ENCODE measurements around the gene HMSD. TPM values are rescaled to one million over a fixed set of nuclear protein-coding genes. Genes with fewer than 3 reads are reported as not detected.

The HMSD gene
- total RNA-seq, 1 donor from 2014 or later: not detected

DNA sequence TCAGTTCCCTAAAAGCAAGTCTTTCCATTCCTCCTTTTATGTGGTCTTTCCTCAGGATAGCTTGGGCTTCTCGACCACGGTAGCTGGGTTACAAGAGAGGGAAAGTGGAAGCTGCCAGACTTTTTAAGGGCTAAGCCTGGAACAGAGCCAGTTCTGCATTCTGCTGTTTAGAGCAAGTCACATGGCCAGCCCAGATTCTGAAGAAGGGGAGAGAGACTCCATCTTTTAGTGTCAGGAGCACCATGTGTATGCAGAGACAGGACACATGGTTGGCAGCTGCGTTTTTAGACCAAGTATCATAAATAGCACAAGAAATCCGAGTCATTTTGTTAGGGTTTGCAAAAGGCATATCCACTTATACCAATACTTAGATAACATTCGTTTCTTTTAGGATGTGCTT is 4.7 kb downstream of the HMSD start:
- FAIRE-seq (no peak), DNase-seq (ENCODE audit: low spot score in 2 of 2) (no peak)

DNA sequence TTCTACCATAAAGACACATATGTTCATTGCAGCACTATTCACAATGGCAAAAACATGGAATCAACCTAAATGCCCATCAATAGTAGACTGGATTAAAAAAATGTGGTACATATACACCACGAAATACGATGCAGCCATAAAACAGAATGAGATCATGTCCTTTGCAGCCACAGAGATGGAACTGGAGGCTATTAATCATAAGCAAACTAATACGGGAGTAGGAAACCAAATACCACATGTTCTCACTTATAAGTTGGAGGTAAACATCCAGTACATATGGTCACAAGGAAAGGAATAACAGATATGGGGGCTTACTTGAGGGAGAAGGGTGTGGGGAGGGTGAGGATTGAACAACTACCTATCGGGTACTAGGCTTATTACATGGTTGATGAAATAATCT is 7.7 kb downstream of the HMSD start:
- FAIRE-seq (no peak), DNase-seq (ENCODE audit: low spot score in 2 of 2) (no peak)

DNA sequence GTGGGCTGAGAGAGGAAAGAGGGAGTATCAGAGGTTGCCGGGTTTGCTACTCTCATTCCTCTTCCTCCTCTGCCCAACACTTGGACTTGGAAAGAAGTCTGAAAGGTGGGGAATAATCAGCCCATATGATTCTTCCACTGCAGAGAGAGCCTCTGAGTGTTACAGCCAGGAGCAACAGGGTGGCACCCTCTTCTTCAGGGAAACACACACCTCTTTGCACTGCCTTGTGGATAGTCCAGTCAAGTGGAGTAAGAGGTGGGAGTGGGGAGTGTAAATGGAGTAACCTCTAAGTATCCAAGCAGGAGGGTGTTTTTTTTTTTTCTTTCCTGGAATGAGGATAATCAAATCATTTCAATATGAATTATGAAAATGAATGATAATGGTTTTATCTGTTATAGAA is 11.8 kb downstream of the HMSD start:
- DNase-seq (ENCODE audit: low spot score in 2 of 2) (no peak), FAIRE-seq (no peak)

DNA sequence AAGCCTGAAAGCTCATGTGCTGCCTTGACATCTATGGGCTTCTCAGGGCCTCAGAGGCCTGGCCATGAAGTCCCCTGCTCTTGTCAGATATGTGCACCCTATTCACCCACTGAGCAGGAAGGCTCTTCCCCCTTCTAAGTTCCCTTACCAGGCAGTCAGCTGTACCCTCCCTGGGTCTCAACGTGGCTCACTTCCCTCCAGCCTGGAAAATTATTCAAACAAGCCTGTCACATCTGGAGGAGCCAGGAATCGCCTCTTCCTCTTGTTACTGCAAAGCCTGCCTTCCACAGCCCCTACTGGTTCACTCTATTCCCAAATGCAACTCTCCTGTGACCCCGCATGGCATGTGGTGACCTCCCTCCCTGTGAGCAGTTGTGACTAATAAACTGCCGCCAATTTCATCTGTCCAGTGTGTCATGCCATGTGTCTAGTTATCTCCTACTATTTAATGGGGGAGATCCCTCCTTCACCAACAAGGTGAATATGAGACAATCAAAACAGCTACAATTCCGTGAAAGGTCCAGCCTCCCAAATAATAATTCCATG is 12.4 kb downstream of the HMSD start:
- DNase-seq (ENCODE audit: low spot score in 2 of 2): no peak
- no peak for FAIRE-seq

DNA sequence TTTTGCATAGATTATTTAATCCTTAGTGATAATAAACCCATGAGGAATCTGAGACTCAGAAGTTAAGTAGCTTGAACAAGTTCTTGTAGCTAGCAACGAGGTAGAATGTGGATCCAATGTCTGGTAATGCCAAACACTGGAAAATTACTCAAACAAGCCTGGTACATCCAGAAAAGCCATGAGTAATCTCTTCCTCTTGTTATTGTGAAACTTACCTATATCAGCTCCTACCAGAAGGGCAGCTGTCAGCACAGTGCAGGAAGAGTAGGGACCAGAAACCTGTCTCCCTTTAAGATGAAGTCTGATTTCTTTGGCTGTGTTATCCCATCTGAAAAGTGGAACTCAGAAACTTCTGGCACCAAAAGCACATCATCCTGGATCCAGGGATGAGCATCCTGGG is 13.0 kb downstream of the HMSD start:
- no peak for DNase-seq (ENCODE audit: low spot score in 2 of 2)
- no peak for FAIRE-seq

DNA sequence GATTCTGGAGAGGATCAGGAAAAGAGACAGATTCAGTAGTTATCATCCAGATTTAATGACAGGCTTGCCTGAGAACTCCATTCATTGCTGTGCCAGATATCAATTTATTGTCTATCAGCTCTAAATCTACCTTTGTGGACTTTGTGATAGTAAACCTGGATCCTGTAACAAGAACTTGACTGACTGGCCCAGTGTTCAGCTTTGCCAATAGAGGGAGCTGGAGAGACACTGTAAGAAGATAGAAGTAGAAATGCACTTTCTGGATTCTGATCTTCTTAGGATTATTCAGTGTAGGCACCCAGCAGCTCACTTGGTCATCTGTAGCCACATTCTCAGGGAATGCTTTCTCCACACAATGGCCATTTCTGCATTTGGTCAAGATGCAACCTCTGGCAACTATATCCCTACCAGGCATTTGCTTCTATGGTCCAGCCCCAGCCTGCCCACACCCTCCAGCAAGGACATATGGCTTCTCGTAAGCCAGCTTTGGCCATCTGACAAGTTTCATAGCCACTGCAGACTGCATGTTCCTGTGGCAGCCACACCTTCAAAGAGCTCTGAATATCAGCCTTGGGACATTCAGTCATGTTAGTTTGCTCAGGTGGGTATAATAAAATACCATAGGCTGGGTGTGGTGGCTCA is 14.6 kb downstream of the HMSD start:
- no peak for FAIRE-seq
- no peak for DNase-seq (ENCODE audit: low spot score in 2 of 2)

DNA sequence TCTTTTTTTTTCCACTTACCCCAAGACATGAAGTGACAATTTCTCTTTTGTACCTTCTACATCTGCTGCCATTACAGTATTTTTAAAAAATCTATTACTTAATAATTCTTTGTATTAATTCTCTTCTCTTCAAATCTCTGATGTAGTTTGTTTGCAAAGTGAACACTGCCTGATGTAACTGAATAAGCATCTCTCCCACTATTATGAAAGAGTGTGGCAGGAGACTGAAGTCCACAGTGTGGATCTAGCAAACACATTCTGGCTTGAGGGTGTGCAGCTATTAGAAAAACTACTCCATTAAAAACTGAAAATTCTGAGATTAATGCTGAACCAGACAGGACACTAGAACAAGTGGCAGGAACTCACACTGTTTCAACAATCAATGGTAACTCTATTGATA is 15.8 kb downstream of the HMSD start:
- no peak for DNase-seq (ENCODE audit: low spot score in 2 of 2)
- no peak for FAIRE-seq

DNA sequence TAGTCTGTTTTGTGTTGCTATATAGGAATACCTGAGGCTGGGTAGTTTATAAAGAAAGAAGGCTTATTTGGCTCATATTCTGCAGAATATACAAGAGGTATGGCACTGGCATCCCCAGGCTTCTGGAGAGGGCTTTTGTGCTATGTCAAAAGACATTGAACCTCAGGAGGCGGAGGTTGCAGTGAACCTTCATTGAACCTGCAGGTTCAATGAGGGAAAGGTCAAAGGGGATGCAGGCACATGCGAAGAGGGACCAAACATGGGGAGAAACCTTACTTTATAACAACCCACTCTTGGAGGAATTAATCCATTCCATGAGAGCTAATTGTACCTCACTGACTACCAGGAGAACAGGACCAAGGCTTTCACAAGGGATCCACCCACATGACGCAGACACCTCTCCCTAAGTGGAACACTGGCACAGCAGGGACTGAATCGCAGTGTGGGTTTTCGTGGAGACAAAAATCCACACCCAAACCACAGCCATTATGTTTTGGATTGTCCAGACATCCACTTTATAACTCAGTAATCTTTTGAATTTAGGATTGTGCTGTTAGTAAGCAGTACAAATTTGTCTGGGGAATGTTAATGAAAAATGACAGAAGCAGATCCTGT is 16.7 kb downstream of the HMSD start:
- DNase-seq (ENCODE audit: low spot score in 2 of 2): no peak
- FAIRE-seq: no peak

DNA sequence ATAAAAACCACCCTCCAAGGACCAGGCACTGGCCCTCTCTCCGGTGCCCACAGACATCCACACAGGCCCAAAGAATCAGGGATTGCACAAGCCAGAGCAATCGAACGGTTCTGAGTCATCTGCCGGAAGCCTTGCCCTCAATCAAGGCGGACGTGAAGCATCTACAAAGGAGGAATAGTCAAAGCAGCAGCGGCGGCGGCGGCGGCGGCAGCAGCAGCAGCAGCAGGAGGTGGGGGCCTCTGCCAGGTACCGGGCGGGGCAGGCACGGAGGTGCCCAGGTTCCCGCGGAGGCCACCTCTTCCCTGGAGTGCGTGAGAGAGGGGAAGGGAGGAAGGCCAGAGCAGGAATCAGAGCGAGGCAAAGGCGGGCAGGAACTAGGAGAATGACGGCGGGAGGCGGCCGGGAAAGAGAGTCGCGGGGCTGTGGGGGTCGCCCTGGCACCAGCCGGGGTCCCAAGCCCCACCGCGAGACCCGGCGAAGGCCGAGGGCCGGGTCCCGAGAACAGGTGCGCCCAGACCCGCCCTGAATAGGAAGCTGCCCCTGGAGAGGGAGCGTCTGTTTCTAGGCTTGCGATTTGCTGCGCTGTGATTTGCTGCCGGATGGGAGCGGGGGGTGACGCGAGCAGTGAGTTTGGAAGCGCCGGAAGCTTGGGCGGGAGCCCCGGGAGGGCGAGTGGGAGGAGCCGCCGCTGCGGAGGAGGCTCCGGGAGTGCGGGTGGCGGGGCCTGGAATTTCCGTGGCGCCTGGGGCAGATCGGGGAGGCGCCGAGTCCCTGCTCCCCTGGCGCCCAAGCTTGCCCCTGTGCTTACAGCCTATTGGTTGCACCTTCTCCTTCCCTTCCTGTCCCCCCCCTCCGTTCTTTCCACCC is 21.1 kb downstream of the HMSD start, which contains the start of gene SERPINB8:
Gene SERPINB8 (plus strand): TSS at position 140 of the 867 bp plus-strand sequence. CDS start 8,228 bp downstream, outside the sequence.
- DNase-seq (ENCODE audit: low spot score in 2 of 2) (peak; percentile 78 to 81), FAIRE-seq (no peak)

DNA sequence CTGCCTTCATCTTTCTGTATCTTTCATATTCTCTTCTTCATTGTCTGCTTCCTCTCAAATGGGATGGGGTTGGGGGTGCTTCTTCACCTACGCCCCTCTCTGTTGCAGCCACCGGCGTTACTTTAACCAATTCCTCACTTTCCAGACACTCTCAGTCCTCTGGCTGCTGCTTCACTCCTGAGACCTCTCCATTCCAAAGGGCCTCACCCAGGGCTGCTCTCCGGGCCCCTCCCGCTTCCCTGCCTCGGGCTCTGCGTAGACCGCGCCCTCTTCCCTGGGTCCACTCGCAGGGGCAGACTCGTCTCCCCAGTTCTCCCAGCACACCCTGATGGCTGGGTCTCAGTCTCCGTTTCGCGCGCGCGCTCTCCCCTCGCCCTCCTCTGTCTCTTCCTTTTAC is 21.7 kb downstream of the HMSD start:
- peak in 1 of 2 donors; percentile 23 for DNase-seq (ENCODE audit: low spot score in 2 of 2)
- no peak for FAIRE-seq

DNA sequence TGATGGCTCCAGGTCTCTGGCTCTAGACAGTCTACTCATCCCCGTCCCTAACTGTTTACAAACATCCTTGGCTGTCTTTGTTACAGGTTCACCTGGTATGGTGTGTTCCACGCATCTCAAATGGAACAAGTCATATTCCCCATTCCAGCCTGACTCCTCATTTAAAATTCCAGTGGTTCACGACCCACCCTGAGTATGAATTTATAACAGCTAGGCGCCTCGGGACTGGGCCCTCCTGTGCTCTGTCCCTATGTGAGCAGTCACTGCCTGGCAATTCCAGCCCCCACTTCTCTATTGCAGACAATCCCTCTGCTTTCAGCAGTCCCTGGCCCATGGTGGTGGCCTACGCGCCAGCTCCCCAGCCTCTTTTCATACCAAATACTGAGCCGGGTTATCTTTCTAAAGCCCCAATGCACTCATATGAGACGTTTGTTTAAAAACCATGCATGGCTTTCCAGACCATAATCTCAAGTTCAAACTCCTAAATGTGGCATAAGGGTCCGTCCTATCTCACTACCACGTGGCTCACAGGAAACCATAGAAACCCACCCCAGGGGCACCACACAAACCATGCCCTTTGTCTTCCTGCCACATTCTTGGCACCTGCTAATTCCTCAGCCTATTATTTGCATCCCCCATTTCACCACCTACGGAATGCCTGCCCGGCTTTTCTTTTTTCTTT is 22.4 kb downstream of the HMSD start:
- no peak for FAIRE-seq
- no peak for DNase-seq (ENCODE audit: low spot score in 2 of 2)

DNA sequence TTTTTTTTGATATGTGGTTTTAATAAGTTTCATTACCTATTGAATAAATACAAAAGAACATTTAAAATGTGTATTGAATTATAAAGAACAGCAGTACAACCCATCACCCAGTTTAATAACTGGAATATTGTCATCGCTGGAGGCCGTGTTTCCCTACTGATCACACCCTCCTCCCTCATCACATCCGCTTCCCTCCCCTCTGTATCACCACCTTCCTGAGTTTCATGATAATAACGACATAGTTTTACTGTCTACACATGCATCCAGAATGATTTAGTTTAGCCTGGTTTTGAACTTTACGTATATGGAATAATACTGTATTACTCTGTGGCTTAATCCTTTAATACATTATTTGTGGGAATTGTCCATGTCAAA is 22.9 kb downstream of the HMSD start:
- FAIRE-seq (no peak), DNase-seq (ENCODE audit: low spot score in 2 of 2) (no peak)

DNA sequence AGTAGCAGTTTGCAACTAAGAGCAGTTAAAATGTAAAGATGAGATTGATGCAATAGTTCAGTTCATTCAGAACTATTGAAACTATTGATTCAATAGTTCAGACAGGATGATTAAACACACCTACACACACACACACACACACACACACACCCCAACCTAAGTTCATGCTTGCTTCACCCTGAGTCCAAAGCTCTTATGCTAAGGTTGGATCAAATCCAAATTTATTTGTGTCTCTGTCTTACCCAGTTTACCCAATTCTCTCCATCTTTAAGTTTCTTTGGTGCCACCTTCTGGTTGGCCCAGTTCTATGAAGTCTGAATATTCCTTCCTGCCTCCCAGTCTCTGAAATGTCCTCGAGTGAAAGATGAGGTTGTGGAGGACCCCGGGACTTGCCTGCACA is 25.9 kb downstream of the HMSD start:
- DNase-seq (ENCODE audit: low spot score in 2 of 2) (no peak), FAIRE-seq (no peak)

DNA sequence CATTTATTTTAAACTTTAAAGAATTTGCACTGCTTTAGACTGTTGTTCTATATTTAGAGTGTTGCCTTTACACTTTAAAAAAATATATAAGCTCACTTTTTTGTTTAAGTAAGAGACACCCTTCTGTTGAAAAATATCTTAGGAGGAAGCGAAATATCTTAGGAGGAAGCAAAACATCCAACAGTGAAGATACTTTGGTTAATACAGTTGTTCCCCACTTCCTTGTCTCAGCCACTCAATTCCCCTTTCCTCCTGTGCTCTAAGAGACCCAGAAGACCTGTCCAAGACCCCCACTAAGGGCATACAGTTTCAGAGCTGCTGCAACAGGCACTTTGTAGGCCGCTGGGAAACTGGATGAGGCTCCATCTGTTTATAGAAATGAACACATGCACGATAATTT is 26.5 kb downstream of the HMSD start:
- DNase-seq (ENCODE audit: low spot score in 2 of 2): no peak
- FAIRE-seq: no peak

DNA sequence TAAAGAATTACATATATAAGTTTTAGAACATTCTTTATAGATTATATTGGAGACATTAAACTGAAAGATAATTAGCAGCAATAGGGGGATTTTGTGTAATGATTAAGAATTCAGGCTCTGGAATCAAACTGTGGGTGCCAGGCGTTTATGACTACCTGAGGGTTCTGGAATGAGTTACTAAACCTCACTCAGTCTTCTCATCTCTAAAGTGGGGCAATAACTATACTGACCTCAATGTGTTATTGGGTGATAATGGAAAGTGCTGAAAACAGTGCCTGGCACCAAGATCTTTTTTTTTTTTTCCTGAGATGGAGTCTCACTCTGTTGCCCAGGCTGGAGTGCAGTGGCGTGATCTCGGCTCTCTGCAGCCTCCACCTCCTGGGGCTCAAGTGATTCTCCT is 27.9 kb downstream of the HMSD start:
- DNase-seq (ENCODE audit: low spot score in 2 of 2) (no peak), FAIRE-seq (no peak)

DNA sequence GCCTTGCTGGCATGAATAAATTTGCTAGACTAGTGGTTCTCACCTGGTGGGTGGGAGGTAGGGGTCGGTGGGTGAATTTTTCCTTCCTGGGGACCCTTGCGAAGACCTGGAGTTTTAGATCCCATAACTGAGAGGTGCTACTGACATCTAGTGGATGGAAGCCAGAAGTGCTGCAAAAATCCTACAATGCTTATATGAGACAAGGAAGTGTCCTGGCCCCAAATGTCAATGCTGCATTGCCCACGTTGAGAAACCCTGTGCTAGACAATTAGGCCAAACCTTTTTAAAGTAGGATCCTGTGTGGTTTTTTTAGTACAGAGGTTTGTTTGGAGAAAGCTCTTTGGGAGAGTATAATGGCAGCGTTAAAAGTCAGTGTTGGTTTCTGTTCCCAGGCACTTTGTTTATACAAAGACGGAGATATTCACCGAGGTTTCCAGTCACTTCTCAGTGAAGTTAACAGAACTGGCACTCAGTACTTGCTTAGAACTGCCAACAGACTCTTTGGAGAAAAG is 30.4 kb downstream of the HMSD start:
- peak in 1 of 2 donors; percentile 44 for DNase-seq (ENCODE audit: low spot score in 2 of 2)
- no peak for FAIRE-seq

DNA sequence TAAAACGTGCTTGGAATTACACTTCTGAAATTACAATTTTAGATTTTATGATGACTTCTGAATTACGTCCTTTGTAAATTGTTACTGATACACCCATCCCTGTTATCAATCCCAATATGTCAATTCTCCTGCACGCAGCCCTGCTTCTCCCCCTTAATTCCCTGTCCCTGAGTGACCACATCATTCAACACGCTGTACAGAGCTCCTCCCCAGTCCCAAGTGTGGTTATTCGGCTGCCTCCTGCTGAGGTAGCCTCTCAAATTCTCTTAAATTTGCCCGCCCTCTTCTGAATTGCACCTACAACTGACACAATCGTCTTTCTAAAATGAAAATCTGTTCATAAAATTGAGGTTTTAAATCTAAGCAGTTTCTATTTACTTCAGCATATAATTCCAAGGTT is 30.9 kb downstream of the HMSD start:
- DNase-seq (ENCODE audit: low spot score in 2 of 2) (no peak), FAIRE-seq (no peak)

DNA sequence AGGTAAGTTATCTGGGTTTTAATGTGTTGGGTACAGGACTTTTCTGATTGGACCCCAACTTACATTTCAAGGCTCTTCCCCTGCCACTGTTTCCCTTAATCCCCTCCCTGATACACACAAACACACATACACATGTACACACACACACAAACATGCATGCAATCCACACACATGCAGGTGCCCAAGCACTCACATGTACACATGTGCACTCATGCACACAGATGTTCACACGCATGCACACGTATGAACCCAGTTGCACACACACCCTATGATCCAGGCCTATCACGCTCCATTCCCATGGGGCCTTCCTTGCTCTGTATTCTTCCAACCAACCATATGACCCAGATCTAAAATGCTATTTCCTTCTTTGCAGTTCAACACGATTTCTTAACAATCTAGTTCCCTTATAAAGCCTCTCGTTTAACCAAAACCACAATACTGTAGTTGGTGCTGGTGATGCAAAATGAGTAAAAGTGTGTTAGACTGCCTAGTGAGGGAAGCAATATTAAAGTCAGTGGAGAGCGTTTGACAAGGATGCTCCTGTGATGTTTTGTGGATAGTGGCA is 31.9 kb downstream of the HMSD start:
- no peak for DNase-seq (ENCODE audit: low spot score in 2 of 2)
- FAIRE-seq: no peak

DNA sequence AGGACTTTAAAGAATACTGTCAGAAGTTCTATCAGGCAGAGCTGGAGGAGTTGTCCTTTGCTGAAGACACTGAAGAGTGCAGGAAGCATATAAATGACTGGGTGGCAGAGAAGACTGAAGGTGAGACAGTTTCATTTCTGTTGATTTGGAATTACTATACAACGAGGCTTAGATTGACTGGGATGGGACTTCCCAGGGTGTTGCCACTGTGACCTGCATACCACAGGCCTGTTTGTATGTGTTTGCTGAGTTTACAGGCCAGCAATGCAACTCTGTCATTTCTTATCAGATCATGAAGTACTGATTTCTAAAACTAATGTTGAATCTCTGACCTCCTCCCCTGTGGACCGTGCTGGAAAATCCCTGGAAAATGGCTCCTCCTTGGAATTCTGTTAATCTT is 32.6 kb downstream of the HMSD start:
- no peak for FAIRE-seq
- no peak for DNase-seq (ENCODE audit: low spot score in 2 of 2)

DNA sequence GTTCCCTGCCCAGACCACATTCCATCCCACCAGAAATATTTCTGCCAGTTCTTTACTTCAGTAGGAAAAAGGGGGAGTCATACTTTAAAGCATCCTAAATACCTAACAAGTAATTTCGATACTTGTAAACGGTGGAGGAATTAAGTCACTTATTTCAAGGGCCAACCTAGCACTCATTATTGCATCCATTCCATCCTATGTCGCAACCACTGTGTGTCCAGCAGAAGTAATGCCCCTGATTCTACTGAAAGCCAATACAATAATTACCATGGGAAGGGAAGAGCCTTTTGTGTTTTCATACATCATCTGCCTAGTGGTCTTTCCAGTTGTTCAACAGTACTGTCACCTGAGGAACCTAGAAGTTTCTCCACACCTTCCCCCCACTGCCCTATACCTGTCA is 33.3 kb downstream of the HMSD start:
- FAIRE-seq (no peak), DNase-seq (ENCODE audit: low spot score in 2 of 2) (no peak)

Data from frontal cortex (tissue), 4 donors.